NCI-H1105 treated with DMSO at 0.1 percent for 48 hours (cell line): Measurements from ENCODE around the gene NLRC4.
"Not testable (repeated sequence)": the region's sequence is repeated elsewhere in the genome, so short reads cannot be mapped to it uniquely, and the experiment has no call there.

Experiments used
- DNase-seq: peaks from one replicate; lab custom pipeline; 2025; lab: John Stamatoyannopoulos, UW

NLRC4 gene, protein sequence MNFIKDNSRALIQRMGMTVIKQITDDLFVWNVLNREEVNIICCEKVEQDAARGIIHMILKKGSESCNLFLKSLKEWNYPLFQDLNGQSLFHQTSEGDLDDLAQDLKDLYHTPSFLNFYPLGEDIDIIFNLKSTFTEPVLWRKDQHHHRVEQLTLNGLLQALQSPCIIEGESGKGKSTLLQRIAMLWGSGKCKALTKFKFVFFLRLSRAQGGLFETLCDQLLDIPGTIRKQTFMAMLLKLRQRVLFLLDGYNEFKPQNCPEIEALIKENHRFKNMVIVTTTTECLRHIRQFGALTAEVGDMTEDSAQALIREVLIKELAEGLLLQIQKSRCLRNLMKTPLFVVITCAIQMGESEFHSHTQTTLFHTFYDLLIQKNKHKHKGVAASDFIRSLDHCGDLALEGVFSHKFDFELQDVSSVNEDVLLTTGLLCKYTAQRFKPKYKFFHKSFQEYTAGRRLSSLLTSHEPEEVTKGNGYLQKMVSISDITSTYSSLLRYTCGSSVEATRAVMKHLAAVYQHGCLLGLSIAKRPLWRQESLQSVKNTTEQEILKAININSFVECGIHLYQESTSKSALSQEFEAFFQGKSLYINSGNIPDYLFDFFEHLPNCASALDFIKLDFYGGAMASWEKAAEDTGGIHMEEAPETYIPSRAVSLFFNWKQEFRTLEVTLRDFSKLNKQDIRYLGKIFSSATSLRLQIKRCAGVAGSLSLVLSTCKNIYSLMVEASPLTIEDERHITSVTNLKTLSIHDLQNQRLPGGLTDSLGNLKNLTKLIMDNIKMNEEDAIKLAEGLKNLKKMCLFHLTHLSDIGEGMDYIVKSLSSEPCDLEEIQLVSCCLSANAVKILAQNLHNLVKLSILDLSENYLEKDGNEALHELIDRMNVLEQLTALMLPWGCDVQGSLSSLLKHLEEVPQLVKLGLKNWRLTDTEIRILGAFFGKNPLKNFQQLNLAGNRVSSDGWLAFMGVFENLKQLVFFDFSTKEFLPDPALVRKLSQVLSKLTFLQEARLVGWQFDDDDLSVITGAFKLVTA

DNA sequence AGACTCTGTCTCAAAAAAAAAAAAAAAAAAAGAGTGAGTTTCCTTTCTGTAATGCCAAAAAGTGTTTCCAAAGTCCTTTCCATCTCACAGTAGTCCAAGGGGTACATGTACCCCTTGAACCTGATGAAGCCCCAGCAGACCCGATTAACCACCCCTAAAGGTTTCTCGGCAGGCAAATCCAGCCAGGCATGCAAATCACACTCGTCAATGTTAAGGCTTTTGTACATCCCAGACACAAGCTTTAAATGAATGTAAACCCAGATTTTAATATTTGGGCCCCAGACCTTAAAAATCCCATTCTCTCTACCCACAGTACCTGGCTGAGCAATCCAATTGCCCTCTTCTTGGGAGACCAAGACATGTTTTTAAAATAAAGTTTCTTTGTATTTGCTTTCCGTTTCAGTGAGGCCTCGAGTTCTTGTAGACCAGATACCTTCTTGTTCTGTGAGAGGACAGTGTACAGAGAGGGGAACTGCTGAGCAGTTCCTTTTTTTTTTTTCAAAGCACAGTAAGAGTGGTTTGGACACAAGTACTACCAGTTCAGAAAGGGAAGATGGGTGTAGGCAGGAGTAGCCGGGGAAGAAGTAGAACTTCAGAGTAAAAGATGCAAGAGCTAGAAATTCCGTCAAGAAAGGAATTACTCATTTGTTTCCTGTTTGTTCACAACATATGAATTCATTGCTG lies at the start of gene NLRC4:
TSS of gene NLRC4 (minus strand) at position 465 of the 684 bp plus-strand sequence. CDS start 8,111 bp downstream, outside the sequence.
- DNase-seq: no peak

DNA sequence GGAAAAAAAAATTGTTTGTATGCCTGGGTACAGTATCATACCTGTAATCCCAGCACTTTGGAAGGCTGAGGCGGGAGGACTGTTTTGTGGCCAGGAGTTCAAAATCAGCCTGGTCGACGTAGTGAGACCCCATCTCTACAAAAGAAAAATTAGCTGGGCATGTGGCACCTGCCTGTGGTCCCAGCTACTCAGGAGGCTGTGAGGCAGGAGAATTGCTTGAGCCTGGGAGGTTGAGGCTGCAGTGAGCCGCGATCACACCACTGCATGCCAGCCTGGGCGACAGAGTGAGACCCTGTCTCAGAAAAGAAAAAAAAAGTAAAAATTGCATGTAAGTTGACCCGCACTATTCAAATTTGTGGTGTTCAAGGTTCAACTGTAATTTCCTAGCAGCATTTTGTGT lies 45.9 kb upstream of the NLRC4 start:
- no peak for DNase-seq

GRCh38 chr2:32293966-32294562 lies 29.4 kb upstream of the NLRC4 start:
- DNase-seq: not testable (repeated sequence)

- not testable (repeated sequence) for DNase-seq
Observed at GRCh38 chr2:32293493-32293892, 28.8 kb upstream of the NLRC4 start.

- DNase-seq: no peak
Observed at GRCh38 chr2:32291746-32292145, 27.1 kb upstream of the NLRC4 start.

GRCh38 chr2:32290000-32290339 lies 25.3 kb upstream of the NLRC4 start:
- DNase-seq: no peak

GRCh38 chr2:32289165-32289999 lies 24.7 kb upstream of the NLRC4 start:
- no peak for DNase-seq

DNA sequence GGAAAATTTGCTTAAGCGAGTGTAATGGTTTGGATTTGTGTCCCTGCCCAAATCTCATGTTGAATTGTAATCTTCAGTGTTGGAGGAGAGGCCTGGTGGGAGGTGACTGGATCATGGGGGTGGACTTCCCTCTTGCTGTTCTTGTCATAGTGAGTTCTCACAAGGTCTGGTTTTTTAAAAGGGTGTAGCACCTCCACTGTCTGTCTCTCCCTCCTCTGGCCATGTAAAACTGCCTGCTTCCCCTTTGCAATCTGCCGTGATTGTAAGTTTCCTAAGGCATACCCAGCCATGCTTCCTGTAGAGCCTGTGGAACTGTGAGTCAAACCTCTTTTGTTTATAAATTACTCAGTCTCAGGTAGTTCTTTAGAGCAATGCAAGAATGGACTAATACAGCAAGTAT lies 19.6 kb upstream of the NLRC4 start:
- no peak for DNase-seq

GRCh38 chr2:32278478-32278853 lies 13.8 kb upstream of the NLRC4 start:
- no peak for DNase-seq

DNA sequence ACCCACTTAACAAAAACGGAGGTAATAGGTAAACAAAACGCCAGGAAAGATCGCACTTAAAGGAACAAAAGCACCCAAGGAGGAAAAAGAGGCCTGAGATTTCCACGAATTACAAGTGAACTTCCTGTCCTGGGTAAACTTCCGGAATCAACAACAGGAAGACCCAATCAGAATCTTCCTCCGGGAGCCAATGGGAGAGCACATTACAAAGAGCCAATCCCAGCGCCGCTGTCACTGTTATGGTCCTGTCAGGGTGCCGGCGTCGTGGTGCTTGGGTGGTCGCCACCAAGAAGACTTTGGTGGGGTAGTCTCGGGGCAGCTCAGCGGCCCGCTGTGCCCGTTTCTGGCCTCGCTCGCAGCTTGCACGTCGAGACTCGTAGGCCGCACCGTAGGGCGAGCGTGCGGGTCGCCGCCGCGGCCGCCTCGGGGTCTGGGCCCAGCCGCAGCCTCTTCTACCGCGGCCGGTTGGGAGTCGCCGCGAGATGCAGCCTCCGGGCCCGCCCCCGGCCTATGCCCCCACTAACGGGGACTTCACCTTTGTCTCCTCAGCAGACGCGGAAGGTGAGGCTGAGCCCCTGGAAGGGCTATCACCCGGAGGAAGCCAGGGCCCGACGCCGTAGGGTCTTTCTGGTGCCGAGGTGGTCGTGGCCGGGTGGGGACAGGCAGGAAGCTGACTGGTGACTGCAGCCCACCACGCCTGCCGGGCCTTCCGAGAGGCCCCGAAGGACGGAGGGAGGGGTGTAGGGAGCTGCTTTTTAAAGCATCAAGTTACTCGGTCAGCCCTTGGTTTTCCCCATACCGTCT lies 13.2 kb upstream of the NLRC4 start, which contains the start of gene YIPF4:
TSS of gene YIPF4 (plus strand) at position 231 of the 804 bp plus-strand sequence. CDS start at position 483, 252 bp downstream.
- peak; percentile 86 for DNase-seq

DNA sequence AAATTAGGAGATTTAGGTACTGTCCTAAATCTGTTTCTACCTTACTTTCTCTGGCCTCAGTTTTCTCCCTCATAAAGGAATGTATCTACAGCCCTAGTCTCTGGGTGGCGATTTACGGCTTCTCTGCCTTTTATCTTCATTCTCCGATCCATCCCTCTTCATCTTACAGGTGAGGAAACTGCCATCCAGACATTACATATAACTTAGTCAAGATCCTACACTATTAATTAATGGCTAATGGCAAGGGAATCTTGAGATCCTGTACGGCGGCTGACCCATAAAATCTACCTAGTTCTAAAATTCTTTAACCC lies 12.6 kb upstream of the NLRC4 start:
- DNase-seq: no peak

DNA sequence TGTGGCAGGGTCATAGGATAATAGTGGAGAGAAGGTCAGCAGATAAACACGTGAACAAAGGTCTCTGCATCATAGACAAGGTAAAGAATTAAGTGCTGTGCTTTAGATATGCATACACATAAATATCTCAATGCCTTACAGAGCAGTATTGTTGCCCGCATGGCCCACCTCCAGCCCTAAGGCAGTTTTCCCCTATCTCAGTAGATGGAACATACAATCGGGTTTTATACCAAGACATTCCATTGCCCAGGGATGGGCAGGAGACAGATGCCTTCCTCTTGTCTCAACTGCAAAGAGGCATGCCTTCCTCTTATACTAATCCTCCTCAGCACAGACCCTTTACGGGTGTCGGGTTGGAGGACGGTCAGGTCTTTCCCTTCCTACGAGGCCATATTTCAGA lies 11.1 kb upstream of the NLRC4 start:
- DNase-seq: not testable (repeated sequence)

- no peak for DNase-seq
Observed at GRCh38 chr2:32274289-32274688, 9.6 kb upstream of the NLRC4 start.

DNA sequence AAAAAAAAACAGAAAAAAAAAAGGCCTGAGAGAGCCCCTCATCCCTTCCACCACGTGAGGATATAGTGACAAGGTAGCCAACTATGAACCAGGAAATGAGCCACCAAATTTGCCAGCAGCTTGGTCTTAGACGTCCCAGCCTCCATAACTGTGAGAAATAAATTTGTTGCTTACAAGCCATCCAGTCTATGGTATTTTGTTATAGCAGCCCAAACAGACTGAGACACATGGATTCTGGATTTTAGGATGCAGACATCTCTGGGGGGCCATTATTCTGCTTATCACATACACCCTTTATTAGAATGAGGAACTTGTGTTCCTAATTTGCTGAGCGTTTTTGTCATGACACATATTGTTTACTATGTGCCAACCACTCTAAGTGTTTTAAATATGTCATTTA lies 7.6 kb upstream of the NLRC4 start:
- DNase-seq: no peak

- DNase-seq: no peak
Observed at GRCh38 chr2:32271063-32271462, 6.4 kb upstream of the NLRC4 start.

GRCh38 chr2:32262105-32262504 lies 2.6 kb downstream of the NLRC4 start:
- DNase-seq: no peak

DNA sequence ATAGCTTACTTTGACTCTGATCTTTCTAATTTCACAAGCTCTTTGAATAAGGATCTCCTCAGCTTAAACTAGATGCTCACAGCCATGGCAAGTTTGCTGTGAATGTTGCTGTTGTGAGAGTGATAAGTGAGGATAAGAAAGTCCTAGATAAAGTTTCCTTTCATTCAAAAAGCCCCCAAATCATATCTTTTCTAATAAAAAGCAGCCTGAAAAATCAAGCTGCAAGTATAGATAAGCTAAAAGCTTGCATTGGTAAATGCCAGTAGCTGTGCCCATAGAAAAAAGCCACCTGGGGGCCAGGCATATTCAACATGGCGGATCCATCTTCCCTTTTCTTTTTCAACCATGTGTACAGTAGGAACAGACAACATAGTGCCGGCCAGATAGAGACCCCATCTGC lies 4.3 kb downstream of the NLRC4 start:
- DNase-seq: no peak

GRCh38 chr2:32258242-32258641 lies 6.4 kb downstream of the NLRC4 start:
- no peak for DNase-seq

GRCh38 chr2:32250290-32250689 lies 14.4 kb downstream of the NLRC4 start:
- DNase-seq: no peak

DNA sequence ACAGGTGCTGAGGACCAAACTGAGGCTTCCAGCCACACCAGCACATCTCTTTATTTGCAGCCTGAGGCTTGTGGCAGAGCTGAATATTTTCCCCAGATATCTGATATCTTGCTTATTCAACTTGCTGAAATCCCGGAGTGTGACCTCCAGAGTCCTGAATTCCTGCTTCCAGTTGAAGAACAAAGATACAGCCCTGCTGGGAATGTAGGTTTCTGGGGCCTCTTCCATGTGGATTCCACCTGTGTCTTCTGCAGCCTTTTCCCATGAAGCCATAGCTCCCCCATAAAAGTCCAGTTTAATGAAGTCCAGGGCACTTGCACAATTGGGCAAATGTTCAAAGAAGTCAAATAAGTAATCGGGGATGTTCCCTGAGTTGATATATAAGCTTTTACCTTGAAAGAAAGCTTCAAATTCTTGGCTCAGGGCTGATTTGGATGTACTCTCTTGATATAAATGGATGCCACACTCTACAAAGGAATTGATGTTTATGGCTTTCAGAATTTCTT lies 14.9 kb downstream of the NLRC4 start:
- DNase-seq: no peak
